ENCODE results near the gene PTGIS.

GRCh38 chr20:49614338-49615050 lies 46.6 kb upstream of the PTGIS start:
- no peak for TF ChIP-seq POLR2AphosphoS5 (IDR thresholded peaks at IDR 0.05)
- no peak for TF ChIP-seq CTCF (IDR thresholded peaks at IDR 0.05)
- no peak for TF ChIP-seq POLR2A (IDR thresholded peaks at IDR 0.05)
